Occipital lobe (tissue), 2 donors: ENCODE results near the gene ICA1L. TPM values are rescaled to one million over a fixed set of nuclear protein-coding genes. Genes with fewer than 3 reads are reported as not detected.
"Not testable (repeated sequence)": the region's sequence is repeated elsewhere in the genome, so short reads cannot be mapped to it uniquely, and the experiment has no call there.

Source experiments
- DNase-seq: peaks from one replicate; lab custom pipeline; 2025; lab: John Stamatoyannopoulos, UW
- total RNA-seq: library from RNA; depleted of rRNA; stranded (reverse); fragments of >200 nt; gene quantifications from one replicate; pipeline ENCODE4 v1.2.3, GENCODE V29; 2014

Gene ICA1L
- total RNA-seq: 126 TPM

- peak; percentile 72 for DNase-seq
Observed at GRCh38 chr2:202871300-202872141, at the start of gene ICA1L. TSS of gene ICA1L (minus strand) at chr2:202871766. CDS start at chr2:202829009, 42,757 bp downstream.

- DNase-seq: no peak
Observed at GRCh38 chr2:202918860-202919259, 47.3 kb upstream of the ICA1L start.

GRCh38 chr2:202912342-202913201 lies 41.0 kb upstream of the ICA1L start:
- not testable (repeated sequence) for DNase-seq

DNA sequence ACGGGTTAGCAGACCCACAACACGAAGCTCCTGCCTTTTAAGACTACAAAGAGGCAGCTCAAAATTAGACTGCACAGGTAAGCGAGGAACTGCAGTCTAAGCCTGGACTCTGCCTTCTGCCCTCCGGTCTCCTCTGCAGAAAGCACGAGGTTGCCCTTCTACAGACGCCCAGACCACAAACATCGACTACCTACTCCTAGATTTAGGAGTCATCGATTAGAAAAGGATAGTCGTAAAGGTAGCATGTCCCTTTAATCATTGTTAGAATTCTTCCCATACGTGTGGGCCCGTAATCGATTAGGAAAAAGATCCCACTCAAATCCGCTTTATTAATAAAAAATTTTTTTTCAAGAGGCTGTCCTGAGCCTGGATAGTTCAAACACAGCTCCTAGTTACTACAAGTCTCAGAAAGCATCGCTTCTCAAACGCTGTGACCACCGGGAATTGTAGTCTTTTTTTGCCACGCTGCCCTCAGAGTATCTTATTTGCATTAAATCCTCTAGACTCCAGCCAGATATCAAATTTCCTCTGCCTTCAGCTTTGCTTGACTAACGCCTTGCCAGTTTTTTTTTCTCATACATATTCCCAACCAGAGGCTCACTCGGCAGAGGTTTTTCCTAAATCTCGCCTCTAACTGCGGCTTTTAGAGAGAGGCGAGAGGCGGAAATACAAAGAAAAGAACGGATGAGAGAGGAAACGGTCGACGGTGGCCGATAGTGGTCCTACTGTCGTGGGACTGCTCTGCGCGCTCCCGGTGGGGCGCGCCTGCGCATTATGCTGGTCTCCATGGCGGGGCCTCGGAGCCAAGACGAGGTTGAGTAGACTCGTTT lies 40.2 kb upstream of the ICA1L start, which contains the start of the genes CARF and WDR12:
CARF (plus strand) TSS at position 764 of the 830 bp plus-strand sequence. CDS start 29,628 bp downstream, outside the sequence.
WDR12 (minus strand) TSS at position 162 of the 830 bp plus-strand sequence. CDS start 197 bp downstream, outside the sequence.
- peak; percentile 86 for DNase-seq

- no peak for DNase-seq
Observed at GRCh38 chr2:202911203-202911511, 39.6 kb upstream of the ICA1L start.

GRCh38 chr2:202910698-202911097 lies 39.1 kb upstream of the ICA1L start:
- no peak for DNase-seq

- not testable (repeated sequence) for DNase-seq
Observed at GRCh38 chr2:202910250-202910649, 38.7 kb upstream of the ICA1L start.

DNA sequence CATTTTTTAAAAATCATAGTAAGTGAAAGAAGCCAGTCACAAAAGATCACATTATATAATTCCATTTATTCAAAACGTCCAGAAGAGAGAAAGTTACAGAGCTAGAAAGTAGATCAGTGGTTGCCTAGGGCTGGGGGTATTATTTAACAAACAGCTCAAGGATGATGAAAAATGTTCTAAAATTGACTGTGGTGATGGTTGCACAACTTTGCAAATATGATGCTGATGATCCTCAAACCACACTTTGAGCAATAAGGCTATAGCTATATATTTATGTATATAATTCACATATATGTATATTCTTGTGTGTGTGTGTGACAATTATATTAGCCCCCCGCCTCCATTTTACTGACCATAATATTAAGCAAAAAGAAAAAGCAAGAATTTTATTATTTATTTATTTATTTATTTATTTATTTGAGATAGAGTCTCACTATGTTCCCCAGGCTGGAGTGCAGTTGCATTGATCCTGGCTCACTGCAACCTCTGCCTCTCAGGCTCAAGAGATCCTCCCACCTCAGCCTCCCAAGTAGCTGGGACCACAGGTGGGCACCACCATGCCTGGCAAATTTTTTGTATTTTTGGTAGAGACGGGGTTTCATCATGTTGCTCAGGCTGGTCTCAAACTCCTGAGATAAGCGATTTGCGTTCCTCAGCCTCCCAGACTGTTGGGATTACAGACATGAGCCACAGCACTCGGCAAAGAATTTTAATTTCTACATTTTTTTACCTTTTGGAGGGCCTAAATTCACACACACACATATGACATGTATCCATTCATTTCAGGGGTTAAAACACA lies 38.0 kb upstream of the ICA1L start:
- no peak for DNase-seq

- no peak for DNase-seq
Observed at GRCh38 chr2:202908186-202908585, 36.6 kb upstream of the ICA1L start.

DNA sequence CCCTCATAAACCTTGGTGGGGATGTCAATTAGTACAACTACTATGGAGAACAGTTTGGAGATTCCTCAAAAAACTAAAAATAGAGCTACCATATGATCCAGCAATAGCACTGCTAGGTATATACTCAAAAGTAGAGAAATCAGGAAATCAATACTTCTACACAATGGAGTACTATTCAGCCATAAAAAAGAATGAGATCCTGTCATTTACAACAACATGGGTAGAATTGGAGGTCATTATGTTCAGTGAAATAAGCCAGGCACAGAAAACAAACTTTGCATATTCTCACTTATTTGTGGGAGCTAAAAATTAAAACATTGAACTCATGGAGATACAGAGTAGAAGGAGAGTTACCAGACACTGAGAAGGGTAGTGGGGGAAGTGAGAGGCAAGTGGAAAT lies 33.9 kb upstream of the ICA1L start:
- not testable (repeated sequence) for DNase-seq

DNA sequence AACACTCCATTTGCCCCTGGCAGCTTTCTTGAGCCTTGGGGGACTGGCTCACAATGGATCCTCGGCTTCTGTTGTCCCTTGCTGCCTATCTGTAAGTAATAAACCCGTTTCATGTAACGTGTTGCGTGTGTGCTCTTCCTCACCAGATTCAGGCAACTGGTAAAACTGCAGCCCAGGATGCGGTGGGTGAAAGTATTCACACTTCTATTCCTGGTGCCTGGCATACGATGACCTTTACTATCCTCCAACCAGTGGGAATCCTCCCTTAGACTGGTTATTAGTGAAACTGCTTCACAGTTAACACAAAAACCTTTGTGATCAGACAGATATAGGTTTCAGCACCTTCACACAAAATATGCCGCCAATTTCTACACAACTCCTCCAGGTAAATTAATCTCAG lies 13.6 kb upstream of the ICA1L start:
- no peak for DNase-seq

GRCh38 chr2:202883987-202884675 lies 12.6 kb upstream of the ICA1L start:
- DNase-seq: no peak

DNA sequence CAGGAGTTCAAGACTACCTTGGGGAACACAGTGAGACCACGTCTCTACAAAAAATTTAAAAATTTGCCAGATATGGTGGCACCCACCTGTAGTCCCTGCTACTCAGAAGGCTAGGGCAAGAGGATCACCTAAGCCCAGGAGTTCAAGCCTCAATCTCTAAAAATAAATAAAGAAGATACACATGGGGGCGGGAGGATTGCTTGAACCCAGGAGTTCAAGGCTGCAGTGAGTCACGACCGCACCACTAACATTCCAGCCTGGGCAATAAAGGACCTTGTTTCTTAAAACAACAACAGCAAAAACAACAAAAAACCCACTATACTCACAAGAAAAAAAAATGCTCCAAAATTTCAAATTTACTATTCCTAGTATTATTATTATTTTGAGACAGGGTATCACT lies 10.0 kb upstream of the ICA1L start:
- DNase-seq: no peak

DNA sequence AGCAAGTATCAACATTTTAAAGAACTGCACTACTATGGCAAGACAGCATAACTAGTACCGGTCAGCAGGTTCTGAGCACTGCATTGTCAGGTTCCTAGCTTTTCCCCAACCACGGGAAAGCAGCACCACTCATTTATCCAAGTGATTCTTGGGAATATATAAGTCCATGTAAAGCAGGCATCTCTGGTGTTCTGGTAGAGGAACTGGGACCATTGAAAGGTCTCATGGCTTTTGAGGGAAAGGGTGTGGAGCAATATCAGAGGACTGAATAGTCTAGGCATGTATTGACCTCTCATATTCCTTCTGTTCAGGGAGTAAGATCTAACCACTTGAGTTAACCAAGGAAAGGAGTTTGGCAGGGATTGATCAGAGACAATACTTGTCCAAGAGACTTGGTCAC lies 6.1 kb upstream of the ICA1L start:
- DNase-seq: no peak

DNA sequence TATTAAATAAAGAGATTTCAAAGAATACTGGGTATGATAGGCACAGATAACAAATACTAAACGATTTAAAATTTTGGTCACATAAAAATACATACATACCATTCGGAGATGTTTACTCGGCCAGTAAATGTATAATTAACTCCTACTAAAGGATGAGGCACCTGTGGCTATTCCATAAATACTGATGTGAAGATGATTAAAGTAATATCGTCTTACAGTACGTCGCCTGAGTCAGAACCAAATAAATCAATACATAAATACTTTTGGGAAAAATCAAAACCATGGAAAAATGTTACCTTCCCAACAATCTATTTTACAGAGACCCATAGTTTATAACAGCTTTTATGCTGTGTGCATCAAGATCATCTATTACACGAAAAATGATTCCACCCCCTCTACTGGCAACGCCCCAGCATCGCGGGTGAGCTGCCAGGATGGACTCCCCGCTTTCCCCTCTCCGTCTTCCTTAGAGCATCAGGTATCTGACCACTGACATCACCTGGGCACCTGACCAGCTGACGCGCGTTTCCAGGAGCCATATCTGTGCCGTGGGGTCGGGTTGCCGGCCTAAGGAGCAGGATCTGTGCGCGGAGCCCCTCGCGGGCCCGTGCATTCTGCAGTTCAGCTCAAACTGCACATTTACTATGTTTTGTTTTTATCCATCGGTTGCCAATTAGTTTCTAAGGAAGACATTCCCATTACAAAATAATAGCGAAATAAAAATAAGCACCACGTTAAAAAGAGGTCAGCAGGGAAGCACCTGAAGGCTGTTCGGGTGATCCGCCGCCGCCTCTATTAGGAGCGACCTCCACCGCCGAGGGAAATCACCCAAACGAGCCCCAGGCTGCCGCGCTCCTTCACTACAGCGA lies 901 bp downstream of the ICA1L start:
- peak; percentile 38 for DNase-seq

DNA sequence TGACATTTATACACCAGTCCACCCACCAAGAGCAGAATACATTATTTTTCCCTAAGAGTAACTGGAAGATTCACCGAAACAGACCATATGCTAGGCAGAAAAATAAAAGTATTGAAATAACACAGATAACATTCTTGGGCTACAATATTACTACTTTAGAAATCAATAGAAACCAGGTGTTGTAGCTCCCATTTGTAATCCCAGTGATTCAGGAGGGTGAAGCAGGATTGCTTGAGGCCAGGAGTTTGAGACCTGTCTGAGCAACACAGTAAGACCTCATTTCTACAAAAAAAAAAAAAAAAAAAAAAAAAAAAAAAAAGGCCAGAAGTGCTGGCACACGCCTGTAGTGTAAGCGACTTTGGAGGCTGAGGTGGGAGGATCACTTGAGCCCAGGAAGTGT lies 9.6 kb downstream of the ICA1L start:
- DNase-seq: no peak

GRCh38 chr2:202858601-202859000 lies 13.0 kb downstream of the ICA1L start:
- no peak for DNase-seq

- DNase-seq: not testable (repeated sequence)
Observed at GRCh38 chr2:202849343-202849742, 22.2 kb downstream of the ICA1L start.

DNA sequence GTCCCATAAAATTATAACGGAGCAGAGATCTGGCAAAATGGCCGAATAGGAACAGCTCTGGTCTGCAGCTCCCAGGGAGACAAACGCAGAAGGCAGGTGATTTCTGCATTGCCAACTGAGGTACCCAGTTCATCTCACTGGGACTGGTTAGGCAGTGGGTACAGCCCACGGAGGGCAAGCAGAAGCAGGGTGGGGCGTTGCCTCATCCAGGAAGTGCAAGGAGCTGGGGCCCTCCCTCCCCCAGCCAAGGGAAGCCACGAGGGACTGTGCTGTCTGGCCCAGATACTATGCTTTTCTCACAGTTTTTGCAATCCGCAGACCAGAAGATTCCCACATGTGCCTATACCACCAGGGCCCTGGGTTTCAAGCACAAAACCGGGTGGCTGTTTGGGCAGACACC lies 22.8 kb downstream of the ICA1L start:
- DNase-seq: no peak
